AG09309 (cell line): Measurements from ENCODE around the gene KIAA0513.

Source experiments
- DNase-seq: peaks from one replicate; pipeline ENCODE4 v3.0.0-alpha.2; 2010; ENCODE audit warnings: low read depth
- H3K4me3 ChIP-seq: 2 replicates; pipeline ENCODE4 v1.5.1; 2011; ENCODE audit warnings: mild to moderate bottlenecking, low read depth, low read length, moderate library complexity; ENCODE audit not compliant: control insufficient read depth
- CTCF ChIP-seq: IDR thresholded peaks from 2 replicates; pipeline ENCODE4 v1.5.1; 2011; ENCODE audit warnings: mild to moderate bottlenecking, low read depth, low read length, inconsistent platforms; ENCODE audit not compliant: insufficient read depth, control insufficient read depth; ENCODE audit errors: missing control alignments

The KIAA0513 gene

GRCh38 chr16:85087899-85088569 lies 60.4 kb downstream of the KIAA0513 start:
- no peak for DNase-seq
- H3K4me3 ChIP-seq, result no peak overlapping the region
- no peak for TF ChIP-seq CTCF

GRCh38 chr16:85088570-85089199 lies 61.1 kb downstream of the KIAA0513 start:
- TF ChIP-seq CTCF, result no peak
- no peak for DNase-seq
- H3K4me3 ChIP-seq, result no peak overlapping the region

- TF ChIP-seq CTCF, result no peak
- no peak for DNase-seq
- H3K4me3 ChIP-seq, result no peak overlapping the region
These were observed 61.9 kb downstream of the KIAA0513 start for GRCh38 chr16:85089525-85089924.

- H3K4me3 ChIP-seq, result no peak overlapping the region
- no peak for DNase-seq
- TF ChIP-seq CTCF, result no peak
These were observed 62.6 kb downstream of the KIAA0513 start for GRCh38 chr16:85090181-85090580.

GRCh38 chr16:85090873-85091521 lies 63.4 kb downstream of the KIAA0513 start:
- no peak for DNase-seq
- H3K4me3 ChIP-seq, result no peak overlapping the region
- TF ChIP-seq CTCF, result no peak

GRCh38 chr16:85091522-85091910 lies 63.9 kb downstream of the KIAA0513 start:
- no peak for TF ChIP-seq CTCF
- DNase-seq, result no peak
- H3K4me3 ChIP-seq, result no peak overlapping the region

GRCh38 chr16:85092309-85092708 lies 64.7 kb downstream of the KIAA0513 start:
- no peak for DNase-seq
- TF ChIP-seq CTCF, result no peak
- H3K4me3 ChIP-seq, result no peak overlapping the region
